Raji (cell line): ENCODE results near the gene AEBP1.
A peak's percentile ranks its signal among the peaks of the same experiment; 100 is the strongest.

ENCODE experiments used
- POLR2A ChIP-seq: IDR thresholded peaks from 2 replicates; pipeline ENCODE4 v1.6.1; 2011; ENCODE audit warnings: low read depth, low read length, control low read depth; ENCODE audit not compliant: insufficient read depth

Gene AEBP1

GRCh38 chr7:44076101-44076895, 27.8 kb upstream of the AEBP1 start:
- no peak for TF ChIP-seq POLR2A

GRCh38 chr7:44077061-44077460, 27.1 kb upstream of the AEBP1 start:
- TF ChIP-seq POLR2A: no peak

DNA sequence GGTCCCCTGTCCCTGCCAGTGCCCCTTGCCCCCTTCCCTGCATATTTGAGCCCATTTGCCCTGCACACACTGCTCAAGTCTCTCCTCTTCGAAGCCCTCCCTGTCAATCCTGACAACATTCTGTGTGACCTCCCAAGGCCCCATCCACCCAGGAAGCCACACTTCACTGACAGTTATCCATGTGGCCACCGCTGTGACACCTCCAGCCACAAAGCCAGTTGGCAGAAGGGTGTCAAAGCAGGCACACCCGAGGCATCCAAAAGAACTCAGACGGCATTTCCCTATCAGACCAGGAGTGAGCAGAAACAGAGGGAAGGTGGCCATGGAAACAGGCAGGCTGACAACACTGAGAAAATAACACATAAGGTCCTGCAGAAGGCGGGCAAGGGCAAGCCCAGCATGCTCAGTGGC, 26.5 kb upstream of the AEBP1 start:
- TF ChIP-seq POLR2A: no peak

- no peak for TF ChIP-seq POLR2A
Measured at GRCh38 chr7:44078521-44078920, 25.6 kb upstream of the AEBP1 start.

DNA sequence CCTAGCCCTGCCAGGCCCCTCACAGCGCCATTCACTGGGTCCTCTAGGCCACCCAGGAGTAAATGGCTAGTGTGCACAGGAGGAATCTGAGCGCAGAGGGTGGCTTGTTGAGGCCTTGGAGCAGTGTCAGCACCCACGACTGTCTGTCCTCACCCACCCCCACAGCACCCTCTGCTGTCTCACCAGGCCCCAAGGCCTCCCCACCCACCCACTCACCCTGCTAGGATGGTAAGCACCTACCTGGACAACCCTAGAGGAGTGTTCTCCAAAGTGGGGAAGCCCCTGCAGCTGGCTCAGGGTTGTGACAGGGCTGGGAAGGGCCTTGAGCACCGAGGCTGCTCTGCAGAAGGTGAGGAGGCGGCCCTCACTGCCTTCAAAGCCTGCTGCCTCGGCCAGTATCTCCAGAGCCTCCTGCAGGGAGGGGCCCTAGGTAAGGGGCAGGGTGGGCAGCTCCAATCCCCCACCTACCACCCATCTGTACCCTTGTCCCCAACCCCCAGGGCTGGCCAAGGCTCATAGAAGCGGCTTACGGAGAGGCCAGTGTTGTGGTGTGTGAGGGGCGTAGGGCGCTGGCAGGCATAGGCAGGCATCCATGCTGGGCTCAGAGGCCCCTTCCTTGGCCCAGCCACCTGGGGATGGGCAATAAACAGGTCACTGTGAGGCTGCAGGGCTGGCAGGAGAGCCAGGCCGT, 24.7 kb upstream of the AEBP1 start:
- TF ChIP-seq POLR2A: no peak

DNA sequence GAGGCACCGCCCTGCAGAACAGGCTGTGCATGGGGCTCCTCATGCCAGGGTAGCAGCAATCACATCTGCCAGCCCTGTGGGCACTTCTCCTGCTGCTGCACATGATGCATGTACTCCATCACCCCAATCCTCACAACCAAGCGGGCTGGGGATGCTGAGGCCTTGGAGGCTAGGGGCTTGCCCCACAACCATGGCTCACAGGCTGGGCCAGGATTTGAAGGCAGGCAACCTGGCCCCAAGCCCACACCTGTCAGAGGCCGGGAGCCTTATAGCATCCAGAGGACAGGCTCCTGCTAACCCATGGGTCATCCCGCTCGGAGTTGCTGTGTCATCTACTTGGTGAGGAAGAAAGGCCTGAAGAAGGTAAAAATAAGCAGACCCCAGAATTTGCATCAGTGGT, 24.0 kb upstream of the AEBP1 start:
- TF ChIP-seq POLR2A: no peak

DNA sequence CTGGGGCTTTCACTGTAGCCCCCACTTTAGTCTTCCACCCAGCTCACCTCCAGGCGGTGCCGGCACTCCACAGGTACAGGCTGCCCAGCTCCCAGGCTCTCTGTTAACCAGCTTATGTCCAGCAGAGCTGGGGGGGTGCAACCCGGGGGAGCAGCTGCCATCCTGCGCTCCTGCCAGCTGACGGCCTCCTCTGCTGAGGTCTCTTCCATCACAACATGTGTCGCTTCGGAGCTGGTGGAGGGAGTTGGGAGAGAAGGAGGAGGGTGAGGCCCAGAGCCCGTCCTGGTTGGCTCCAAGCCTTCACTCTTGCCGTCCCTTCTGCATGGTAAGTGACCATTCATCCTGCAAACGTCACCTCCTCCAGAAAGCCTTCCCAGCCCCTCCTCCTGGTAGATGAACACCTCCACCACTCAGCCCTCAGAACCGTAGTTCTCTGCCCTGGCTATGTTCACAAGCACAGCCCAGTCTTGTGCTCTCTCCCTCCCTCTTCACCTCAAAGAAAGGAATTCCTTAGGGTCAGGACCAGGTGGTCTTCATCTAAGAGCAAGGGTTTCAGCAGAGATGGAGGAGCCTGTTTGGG, 23.4 kb upstream of the AEBP1 start:
- no peak for TF ChIP-seq POLR2A

DNA sequence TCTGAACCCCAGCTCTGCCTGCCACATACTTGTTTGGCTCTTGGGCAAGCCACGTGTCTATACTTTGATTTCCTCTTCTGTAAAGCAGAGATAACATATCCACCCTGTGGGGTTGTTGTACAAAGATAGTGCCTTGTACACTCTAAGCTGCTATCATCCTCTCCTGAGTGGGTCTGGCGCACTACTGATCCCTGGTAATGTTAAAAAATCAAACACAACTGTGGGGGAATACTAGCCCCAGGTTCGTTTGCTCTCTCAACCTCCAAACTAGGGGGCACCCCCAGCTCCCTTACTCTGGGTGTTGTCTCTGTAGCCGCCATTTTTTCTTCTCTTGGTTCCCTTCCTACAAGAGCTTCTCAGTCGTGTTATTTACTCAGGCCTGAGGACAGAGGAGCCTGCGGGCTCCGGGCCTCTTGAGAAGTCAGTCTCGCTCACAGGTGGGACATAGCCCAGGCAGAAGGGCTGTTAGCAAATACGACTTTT, 22.8 kb upstream of the AEBP1 start:
- TF ChIP-seq POLR2A: peak; percentile 29

DNA sequence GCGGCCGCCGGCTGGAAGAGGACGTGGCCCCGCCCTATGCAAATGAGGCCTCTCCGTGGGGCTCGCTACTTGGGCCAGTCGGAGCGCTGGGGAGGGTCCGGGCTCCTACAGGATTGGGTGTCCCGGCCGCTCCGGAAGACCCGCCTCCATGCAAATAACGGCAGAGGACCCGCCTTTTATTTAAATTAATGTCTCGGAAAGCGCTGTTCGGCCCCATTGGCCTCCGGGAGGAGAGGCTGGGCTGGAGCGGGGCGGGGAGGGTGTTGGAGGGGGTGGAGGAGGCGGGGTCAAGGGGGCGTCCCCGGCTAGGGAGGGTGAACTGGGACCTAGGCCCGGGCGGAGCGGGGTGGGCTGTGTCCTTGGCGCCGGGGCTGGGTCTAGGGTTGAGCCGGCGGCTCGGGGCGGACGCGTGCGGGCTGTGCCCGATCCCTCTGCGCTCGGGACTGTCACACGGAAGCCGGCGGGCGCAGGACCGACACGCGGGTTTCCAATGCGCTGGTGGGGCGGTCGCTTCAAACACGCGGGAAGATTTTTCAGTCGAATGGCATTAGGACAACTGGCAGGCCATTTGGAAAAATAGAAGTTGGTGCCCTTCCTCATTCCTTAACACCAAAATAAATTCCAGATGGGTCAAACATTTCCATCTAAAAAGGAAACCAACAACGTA, 21.5 kb upstream of the AEBP1 start:
- peak; percentile 47 for TF ChIP-seq POLR2A

- TF ChIP-seq POLR2A: no peak
Measured at GRCh38 chr7:44083796-44084195, 20.3 kb upstream of the AEBP1 start.

GRCh38 chr7:44084701-44085100, 19.4 kb upstream of the AEBP1 start:
- no peak for TF ChIP-seq POLR2A

- TF ChIP-seq POLR2A: no peak
Measured at GRCh38 chr7:44085546-44085945, 18.6 kb upstream of the AEBP1 start.

DNA sequence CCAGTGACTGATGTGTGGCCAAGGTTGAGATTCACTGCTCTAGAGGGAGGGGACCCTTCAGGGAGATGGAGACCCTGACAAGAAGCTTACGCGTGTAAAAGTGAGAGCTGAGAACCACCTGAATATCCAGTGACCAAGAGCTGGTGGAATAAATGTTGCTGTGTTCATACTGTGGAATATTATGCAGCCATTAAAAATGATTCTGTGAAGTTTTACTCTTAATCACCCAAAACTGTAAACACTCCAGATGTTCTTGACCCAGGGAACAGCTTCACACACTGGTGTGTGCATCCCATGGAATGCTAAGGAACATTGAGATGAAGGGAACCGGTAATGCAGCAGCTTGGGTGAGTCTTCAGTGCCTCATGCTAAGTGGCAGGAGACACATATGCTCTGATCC, 17.5 kb upstream of the AEBP1 start:
- TF ChIP-seq POLR2A: no peak

DNA sequence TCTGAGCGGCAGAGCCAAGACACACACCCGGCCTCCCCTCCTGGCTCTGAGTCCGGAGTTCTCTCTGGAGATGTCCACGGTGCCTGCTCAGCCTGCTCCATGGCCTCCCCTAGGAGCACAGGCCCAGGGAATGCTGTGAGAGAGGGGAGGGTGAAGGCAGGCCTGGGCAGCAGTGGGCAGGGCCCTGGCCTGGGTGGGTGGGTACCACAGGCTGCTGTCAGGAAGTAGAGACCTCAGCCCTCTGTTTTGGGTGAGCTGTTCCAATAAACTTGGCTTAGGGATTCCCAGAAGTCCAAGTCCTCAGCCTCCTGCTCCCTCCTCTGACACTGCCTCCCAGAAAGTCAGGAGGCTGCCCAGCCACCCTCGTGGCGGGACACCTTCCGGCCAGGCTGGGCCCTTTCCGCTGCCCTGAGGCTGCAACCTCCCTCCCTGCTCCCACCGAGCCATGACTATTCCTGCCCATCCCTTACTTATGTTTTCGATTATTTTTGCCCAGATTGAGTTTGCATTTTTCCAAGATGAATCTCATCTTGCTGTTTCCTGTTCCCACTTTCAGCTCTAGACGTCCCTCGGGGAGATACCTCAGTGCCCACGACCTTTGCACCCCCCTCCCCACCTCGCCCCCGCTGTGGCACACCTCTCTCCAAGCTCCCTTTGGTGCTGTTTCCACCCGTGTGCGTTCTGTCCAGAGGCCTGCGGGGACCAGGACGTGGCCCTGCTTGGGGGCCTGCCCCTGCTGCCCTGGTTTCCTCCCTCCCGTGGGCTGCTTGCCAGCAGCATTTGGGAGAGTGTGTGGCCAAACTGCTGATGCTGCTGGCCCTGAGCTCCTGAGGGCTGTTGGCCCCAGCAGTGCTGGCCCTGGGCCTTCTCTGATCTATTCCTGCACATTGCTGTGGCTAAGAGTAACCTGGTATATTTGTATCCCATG, 16.0 kb upstream of the AEBP1 start:
- no peak for TF ChIP-seq POLR2A
